HepG2 (cell line): ENCODE measurements around the gene NXN. TPM values are rescaled to one million over a fixed set of nuclear protein-coding genes. Genes with fewer than 3 reads are reported as not detected.

ENCODE experiments used
- ATAC-seq: fragments of 200-7000 bp; cut with Tn5 transposase; 3 replicates; pipeline ENCODE4 v1.9.1; 2020; ENCODE audit warnings: mild to moderate bottlenecking, moderate library complexity
- BruUV-seq: library from RNA; stranded (reverse); fragments of 400-500 nt; replicated peaks from 2 replicates; lab custom pipeline; 2021; lab: Mats Ljungman, UMichigan
- CTCF ChIA-PET: fragments of 300-600 bp; formaldehyde crosslinking; extraction: SDS; loops from one replicate; lab custom pipeline; 2021; ENCODE audit warnings: low total read pairs, inconsistent platforms, low intra/inter-chr PET ratio; lab: Yijun Ruan, JAX
- POLR2A ChIA-PET: fragments of 350-600 bp; sonication (Branson Sonifier 250); formaldehyde crosslinking; loops from one replicate; lab custom pipeline; 2020; ENCODE audit warnings: antibody characterized with exemption, inconsistent platforms; lab: Yijun Ruan, JAX
- DNase-seq: peaks from one replicate; pipeline ENCODE4 v3.0.0-alpha.2; 2015; ENCODE audit warnings: low spot score
- FAIRE-seq: peaks from 3 replicates; lab custom pipeline; 2011; peaks lifted over from hg19 to GRCh38; lab: Jason Lieb, UNC
- H2AFZ ChIP-seq: one replicate; pipeline ENCODE4 v1.6.1; 2011; ENCODE audit warnings: low read length, inconsistent platforms
- H3K27ac ChIP-seq: fragments of 300-600 bp; 3 replicates; pipeline ENCODE4 v1.8.0; 2011; ENCODE audit warnings: mixed run types, mild to moderate bottlenecking, mixed read lengths, low read length, inconsistent platforms; ENCODE audit not compliant: insufficient read depth; ENCODE audit errors: extremely low read length
- H3K27me3 ChIP-seq, 2 experiments: fragments of 200-600 bp in 1 of 2; 2 replicates in 1 of 2; 3 replicates in 1 of 2; pipeline versions ENCODE4 v1.6.0 to v1.8.0; 2011; ENCODE audit warnings: low read length in 2 of 2, mild to moderate bottlenecking in 2 of 2, moderate library complexity in 2 of 2, inconsistent platforms in 1 of 2; ENCODE audit not compliant: insufficient read depth in 2 of 2, control insufficient read depth in 1 of 2
- H3K36me3 ChIP-seq, 2 experiments: fragments of 200-600 bp in 1 of 2; replicated peaks in 1 of 2; 2 replicates in 1 of 2; 3 replicates in 1 of 2; pipeline versions ENCODE4 v1.5.1 to v1.8.0; 2011; ENCODE audit warnings: low read length in 2 of 2, inconsistent platforms in 1 of 2; ENCODE audit not compliant: insufficient read depth in 2 of 2, control insufficient read depth in 1 of 2
- H3K4me1 ChIP-seq: 2 replicates; pipeline ENCODE4 v1.5.1; 2012; ENCODE audit warnings: low read length, inconsistent platforms; ENCODE audit not compliant: insufficient read depth
- H3K4me2 ChIP-seq: 2 replicates; pipeline ENCODE4 v1.6.0; 2011; ENCODE audit warnings: low read depth, low read length, inconsistent platforms
- H3K4me3 ChIP-seq, 3 experiments: fragments of 200-600 bp in 1 of 3; sonication (generic), shearing (Covaris generic) in 1 of 3; replicated peaks in 1 of 3; 2 replicates each; pipeline ENCODE4 v1.5.1; 2011 to 2016; ENCODE audit warnings: low read length in 3 of 3, inconsistent platforms in 2 of 3, low read depth in 2 of 3, mild to moderate bottlenecking in 2 of 3, control low read depth in 1 of 3, mixed read lengths in 1 of 3; ENCODE audit not compliant: insufficient read depth in 1 of 3
- H3K79me2 ChIP-seq: one replicate; pipeline ENCODE4 v1.6.1; 2011; ENCODE audit warnings: low read length, inconsistent platforms; ENCODE audit not compliant: insufficient read depth
- H3K9ac ChIP-seq: 2 replicates; pipeline ENCODE4 v1.6.0; 2011; ENCODE audit warnings: mild to moderate bottlenecking, low read depth, low read length, inconsistent platforms; ENCODE audit not compliant: insufficient read depth
- H3K9me3 ChIP-seq: 2 replicates; pipeline ENCODE4 v1.5.1; 2012; ENCODE audit warnings: mild to moderate bottlenecking, low read length
- H4K20me1 ChIP-seq: 2 replicates; pipeline ENCODE4 v1.6.0; 2011; ENCODE audit warnings: inconsistent platforms, mild to moderate bottlenecking, low read length, moderate library complexity; ENCODE audit not compliant: insufficient read depth
- BRCA1 ChIP-seq: sonication (generic); formaldehyde crosslinking; IDR thresholded peaks from 2 replicates; pipeline ENCODE4 v1.4.0; 2020; ENCODE audit warnings: missing genetic modification reagents
- FOXM1 ChIP-seq: sonication (generic); formaldehyde crosslinking; IDR thresholded peaks from 2 replicates; pipeline ENCODE4 v1.5.0; 2020; ENCODE audit warnings: missing genetic modification reagents
- FUBP1 ChIP-seq: sonication (generic); formaldehyde crosslinking; IDR thresholded peaks from 2 replicates; pipeline ENCODE4 v1.5.1; 2020; ENCODE audit warnings: missing genetic modification reagents, mild to moderate bottlenecking, borderline replicate concordance
- MED13 ChIP-seq: sonication (generic); formaldehyde crosslinking; IDR thresholded peaks from 2 replicates; pipeline ENCODE4 v1.5.0; 2020; ENCODE audit warnings: missing genetic modification reagents
- SPEN ChIP-seq: sonication (generic); formaldehyde crosslinking; IDR thresholded peaks from 2 replicates; pipeline ENCODE4 v1.5.1; 2020; ENCODE audit warnings: low read depth, mild to moderate bottlenecking, missing genetic modification reagents
- TCF12 ChIP-seq, 2 experiments: fragments of 450-650 bp in 1 of 2; sonication (generic) in 1 of 2; formaldehyde crosslinking in 1 of 2; IDR thresholded peaks; 2 replicates each; pipeline versions ENCODE4 v1.6.1 to v1.8.0; 2017 to 2022; ENCODE audit warnings: antibody characterized with exemption in 1 of 2, mild to moderate bottlenecking in 1 of 2, missing genetic modification reagents in 1 of 2, moderate library complexity in 1 of 2
- TFAP4 ChIP-seq: sonication (generic); IDR thresholded peaks from 2 replicates; pipeline ENCODE4 v1.6.1; 2016; ENCODE audit warnings: low read depth, borderline replicate concordance
- ZGPAT ChIP-seq: IDR thresholded peaks from 2 replicates; pipeline ENCODE4 v1.6.1; 2016; ENCODE audit warnings: mild to moderate bottlenecking
- ZKSCAN1 ChIP-seq: fragments of 150-350 bp; IDR thresholded peaks from 2 replicates; pipeline ENCODE4 v1.6.1; 2014; ENCODE audit warnings: low read length
- ZKSCAN5 ChIP-seq: sonication (generic); formaldehyde crosslinking; IDR thresholded peaks from 2 replicates; pipeline ENCODE4 v1.5.1; 2020; ENCODE audit warnings: mild to moderate bottlenecking, missing genetic modification reagents
- ZKSCAN8 ChIP-seq: IDR thresholded peaks from 2 replicates; pipeline ENCODE4 v1.6.1; 2016; ENCODE audit warnings: borderline replicate concordance, missing genetic modification reagents, missing compliant biosample characterization
- ZNF280D ChIP-seq: sonication (generic); formaldehyde crosslinking; IDR thresholded peaks from 2 replicates; pipeline ENCODE4 v1.5.1; 2020; ENCODE audit warnings: mild to moderate bottlenecking, missing genetic modification reagents
- ZNF34 ChIP-seq: sonication (generic); formaldehyde crosslinking; IDR thresholded peaks from 2 replicates; pipeline ENCODE4 v1.4.0; 2020; ENCODE audit warnings: mild to moderate bottlenecking, missing genetic modification reagents, borderline replicate concordance
- ZNF558 ChIP-seq: sonication (generic); formaldehyde crosslinking; IDR thresholded peaks from 2 replicates; pipeline ENCODE4 v1.9.0; 2022; ENCODE audit warnings: mild to moderate bottlenecking, missing genetic modification reagents, borderline replicate concordance
- ZNF607 ChIP-seq: sonication (generic); formaldehyde crosslinking; IDR thresholded peaks from 2 replicates; pipeline ENCODE4 v1.5.1; 2020; ENCODE audit warnings: missing genetic modification reagents, mild to moderate bottlenecking, borderline replicate concordance
- ZNF629 ChIP-seq: sonication (generic); formaldehyde crosslinking; conservative IDR thresholded peaks from 2 replicates; pipeline ENCODE4 v1.5.0; 2020; ENCODE audit warnings: missing genetic modification reagents
- ZNF883 ChIP-seq: sonication (generic); formaldehyde crosslinking; IDR thresholded peaks from 2 replicates; pipeline ENCODE4 v1.5.1; 2020; ENCODE audit warnings: mild to moderate bottlenecking, missing genetic modification reagents; ENCODE audit errors: not compliant biosample characterization
- WGBS: methylation state at CpG from one replicate; pipeline ENCODE4 v1.1.6; 2017; ENCODE audit warnings: low lambda C conversion rate; 5-methylcytosine and 5-hydroxymethylcytosine counted together
- in situ Hi-C: cut with HindIII; loops from 2 replicates; pipeline ENCODE4 v1.10.0; 2017; ENCODE audit warnings: low pct_unique_long_range_greater_than_20kb; ENCODE audit not compliant: extremely low pct_ligation_motif_present
- intact Hi-C: fragments of 100-400 bp; cut with micrococcal nuclease; formaldehyde crosslinking; loops from one replicate; pipeline ENCODE4 v1.10.0; 2022; ENCODE audit not compliant: unreplicated experiment
- polyA plus RNA-seq, 8 experiments: library from polyadenylated mRNA; depleted of rRNA in 3 of 8; stranded (reverse) in 7 of 8; unstranded in 1 of 8; fragments of >200 nt; fragmentation: Illumina TruSeq in 4 of 8; extraction: Trizol in 4 of 8; gene quantifications; 2 replicates each; pipeline versions ENCODE4 v1.2.1 to v1.2.3, GENCODE V29; 2011 to 2016; ENCODE audit warnings: low read depth in 4 of 8, missing spikeins in 1 of 8, mixed read lengths in 1 of 8; ENCODE audit not compliant: insufficient read depth in 1 of 8
- total RNA-seq, 5 experiments: library from RNA; depleted of rRNA; stranded (reverse); fragments of >200 nt; fragmentation: Illumina TruSeq; extraction: Trizol; gene quantifications; 2 replicates each; pipeline ENCODE4 v1.2.3, GENCODE V29; 2016; ENCODE audit warnings: low read depth in 1 of 5

The NXN gene
- total and polyA plus RNA-seq, 2 of the 13 experiments (the other 11 are each of a cell fraction or from before 2014, with no cell fraction given), result 22.2 to 24.3 TPM

GRCh38 chr17:859061-859823 is 120.3 kb downstream of the NXN start:
- in situ Hi-C loops (no loop called here), intact Hi-C loops (no loop called here)
- Histone ChIP-seq H2AFZ (no peak overlapping the region), H3K27ac (no peak overlapping the region), H3K4me2 (no peak overlapping the region), H3K9me3 (no peaks in the 10 kb centered on the region), H3K79me2 (no peaks in the 10 kb centered on the region), H3K27me3 (no peaks in the 10 kb centered on the region), H3K4me3 (no peak overlapping the region), H3K36me3 (no peaks in the 10 kb centered on the region; a peak in 1 of 5 replicates), H4K20me1 (no peaks in the 10 kb centered on the region), H3K4me1 (peaks cover 8% of the 10 kb centered on the region), H3K9ac (no peak overlapping the region)
- ChIA-PET POLR2A (no interaction called here), CTCF (no interaction called here)
- WGBS, result 96% methylated on average over 20 of the region's 20 CpGs
- no peak for ATAC-seq
- no TSS peak for BruUV-seq
- DNase-seq, result no peak
- FAIRE-seq, result no peak
- no peak for TF ChIP-seq ZNF558 (CRISPR knock-in tag)
- TF ChIP-seq ZNF629 (CRISPR knock-in tag), result no peak
- no peak for TF ChIP-seq ZKSCAN1
- TF ChIP-seq MED13 (CRISPR knock-in tag), result no peak
- TF ChIP-seq ZNF607 (CRISPR knock-in tag), result no peak
- TF ChIP-seq SPEN (CRISPR knock-in tag), result no peak
- no peak for TF ChIP-seq FUBP1
- no peak for TF ChIP-seq ZNF280D (CRISPR knock-in tag)
- TF ChIP-seq ZKSCAN5 (CRISPR knock-in tag), result no peak
- TF ChIP-seq ZNF34, result no peak
- TF ChIP-seq TCF12 (IDR thresholded peaks at IDR 0.05), result no peak
- no peak for TF ChIP-seq TCF12 (CRISPR knock-in tag; IDR thresholded peaks at IDR 0.05)
- TF ChIP-seq BRCA1, result no peak
- TF ChIP-seq FOXM1, result no peak
- no peak for TF ChIP-seq ZNF883 (CRISPR knock-in tag)
- no peak for TF ChIP-seq ZKSCAN8 (CRISPR knock-in tag)
- TF ChIP-seq ZGPAT (CRISPR knock-in tag), result no peak
- TF ChIP-seq TFAP4, result no peak
